ENCODE measurements around the gene GDF7. TPM values are rescaled to one million over a fixed set of nuclear protein-coding genes. Genes with fewer than 3 reads are reported as not detected.

GDF7 gene
- total and polyA plus RNA-seq, 2 of the 4 experiments (the other 2 are of a cell fraction), result under 0.01 to 0.02 TPM

DNA sequence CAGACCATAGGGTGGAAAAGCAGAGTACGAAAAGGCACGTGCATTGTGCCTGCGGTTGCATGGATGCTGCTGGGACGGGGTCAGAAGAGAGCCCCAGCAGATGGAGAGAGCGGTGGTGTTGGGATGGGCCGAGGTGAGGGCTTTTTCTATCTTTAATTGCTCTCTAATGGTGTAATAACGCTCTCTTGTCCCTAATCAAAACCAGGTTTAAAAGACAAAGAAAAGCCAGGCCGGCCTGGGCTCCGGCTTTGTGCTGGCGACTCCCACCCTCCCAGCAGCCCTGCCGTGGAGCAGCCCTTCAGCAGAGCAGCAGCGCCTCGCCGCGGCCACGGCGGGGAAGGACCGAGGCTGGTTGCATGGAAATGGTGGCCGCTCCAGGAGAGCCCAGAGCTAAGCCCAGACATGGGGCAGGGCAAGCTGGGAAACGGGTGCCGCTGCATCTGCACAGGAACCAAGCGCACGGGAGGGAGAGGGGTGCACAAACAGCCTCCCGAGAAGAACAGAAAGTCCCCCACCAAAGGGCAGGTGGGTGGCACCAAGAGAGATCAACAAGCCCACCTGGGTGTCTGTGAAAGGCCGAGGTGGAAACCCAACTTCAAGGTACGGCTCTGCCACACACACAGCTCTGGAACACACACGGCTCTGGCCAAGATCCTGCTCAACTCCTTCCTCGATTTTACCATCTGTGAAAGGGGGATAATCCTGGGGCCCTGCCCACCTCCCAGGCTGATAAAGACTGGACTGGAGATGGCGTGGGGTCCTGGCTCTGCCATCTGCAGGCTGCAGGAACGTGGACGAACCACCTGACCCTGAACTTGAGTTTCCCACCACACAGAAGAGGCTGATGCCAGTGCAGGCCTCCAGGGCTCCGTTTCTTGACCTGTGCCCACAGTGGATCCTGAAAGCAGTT is 31.0 kb upstream of the GDF7 start:
- no peak overlapping the region for H2BK120ac ChIP-seq (ENCODE audit: low read depth, low read length)
- no peaks in the 10 kb centered on the region for H3K9me1 ChIP-seq (ENCODE audit: insufficient read depth, low read length)
- no peak overlapping the region for H3K4me3 ChIP-seq (ENCODE audit: insufficient read depth, low read depth, low read length)
- H4K5ac ChIP-seq (ENCODE audit: low read depth, low read length), result peak overlapping the region; percentile 54; the same call in 1 of the 2 replicates
- no peak overlapping the region for H2BK5ac ChIP-seq (ENCODE audit: low read depth, low read length, poor library complexity, severe bottlenecking)
- 0 out of 2 replicates have a peak overlapping the region, but pooled peaks have one; percentile 15 for H3K14ac ChIP-seq (replicated peaks; ENCODE audit: low read depth, low read length)
- no TSS peak for BruUV-seq (replicated peaks)
- H2AK5ac ChIP-seq (ENCODE audit: low read depth, low read length), result peak overlapping the region; percentile 85
- no peak overlapping the region for H3K56ac ChIP-seq (ENCODE audit: extremely low read depth, insufficient read depth, low read length)
- in situ Hi-C loops (cut with MboI; ENCODE audit: low sequenced_read_pairs) (no loop called here), intact Hi-C loops (cut with micrococcal nuclease) (loop anchor here (1.0 to 5.0 kb wide), 7 partner anchors 17 to 257 kb away; no protein-coding TSS in a partner anchor), dilution Hi-C loops (cut with HindIII; ENCODE audit: low sequenced_read_pairs, unreplicated experiment) (loop anchor here (25.0 kb wide), 1 partner anchor 249 kb away; no protein-coding TSS in a partner anchor)
- no peak overlapping the region for H2BK20ac ChIP-seq (ENCODE audit: low read depth, low read length)
- ChIA-PET POLR2A (ENCODE audit: unreplicated experiment) (interaction anchor here (1.8 kb wide), 1 partner anchor 189 kb away, joined by 10 read pairs; the partner anchor contains the start of gene RHOB), CTCF (interaction anchor here (0.6 to 2.1 kb wide), 11 partner anchors 36 to 252 kb away, joined by 3 to 17 read pairs (median 4); partner anchors contain the start of gene RHOB)
- H4K8ac ChIP-seq (ENCODE audit: low read depth in 2 of 2, low read length in 2 of 2), result 0 out of 4 replicates have a peak overlapping the region, but pooled peaks of 1 of the 2 experiments have one; percentile 6
- peak overlapping the region; percentile 65 for H4K91ac ChIP-seq (ENCODE audit: insufficient read depth, low read depth, low read length)
- peak overlapping the region; percentile 58 for H2AFZ ChIP-seq (replicated peaks; ENCODE audit: low read length, poor library complexity)
- peak overlapping the region; percentile 66 for H2AK9ac ChIP-seq (replicated peaks; ENCODE audit: low read depth, low read length, poor library complexity)
- peak overlapping the region; percentile 19; the same call in 1 of the 2 replicates for H3K4me2 ChIP-seq (ENCODE audit: low read depth, low read length)
- peak overlapping the region; percentile 53 for H3K18ac ChIP-seq (ENCODE audit: low read depth, low read length)
- 0% methylated on average over 9 of the region's 32 CpGs; no CpG with 5 or more reads in 1 of the 2 experiments for WGBS, 2 experiments (ENCODE audit: extremely low coverage in 2 of 2, insufficient read length in 1 of 2)
- H2BK15ac ChIP-seq (ENCODE audit: low read depth, low read length), result no peak overlapping the region
- H3K23ac ChIP-seq (ENCODE audit: low read depth, low read length), result no peak overlapping the region
- DNase-seq (peak; percentile 71), ATAC-seq (ENCODE audit: low read depth) (peak; percentile 99)
- H3K36me3 ChIP-seq (ENCODE audit: control insufficient read depth, insufficient read depth, low read length), result peaks cover 26% of the 10 kb centered on the region; the same call in 1 of the 2 replicates
- peak overlapping the region; percentile 32 for H3K4ac ChIP-seq (ENCODE audit: low read depth, low read length)
- peaks cover 0 to under 1% of the 10 kb centered on the region in 2 experiments; a peak in 1 of 4 replicates for H3K79me1 ChIP-seq (ENCODE audit: low read depth in 1 of 2, low read length in 2 of 2)
- H3K27ac ChIP-seq (ENCODE audit: insufficient read depth, low read length), result peak overlapping the region; percentile 41; the same call in 1 of the 2 replicates
- no peaks in the 10 kb centered on the region for H3K9me3 ChIP-seq (ENCODE audit: control insufficient read depth, insufficient read depth, low read length)
- TF ChIP-seq RAD21 (IDR thresholded peaks at IDR 0.05; ENCODE audit: low read length), result peak; percentile 100
- peak; percentile 76; the same call in 1 of the 2 replicates for TF ChIP-seq MAZ (IDR thresholded peaks at IDR 0.05; ENCODE audit: borderline replicate concordance, low read depth, low read length)
- TF ChIP-seq, protein P1, sequence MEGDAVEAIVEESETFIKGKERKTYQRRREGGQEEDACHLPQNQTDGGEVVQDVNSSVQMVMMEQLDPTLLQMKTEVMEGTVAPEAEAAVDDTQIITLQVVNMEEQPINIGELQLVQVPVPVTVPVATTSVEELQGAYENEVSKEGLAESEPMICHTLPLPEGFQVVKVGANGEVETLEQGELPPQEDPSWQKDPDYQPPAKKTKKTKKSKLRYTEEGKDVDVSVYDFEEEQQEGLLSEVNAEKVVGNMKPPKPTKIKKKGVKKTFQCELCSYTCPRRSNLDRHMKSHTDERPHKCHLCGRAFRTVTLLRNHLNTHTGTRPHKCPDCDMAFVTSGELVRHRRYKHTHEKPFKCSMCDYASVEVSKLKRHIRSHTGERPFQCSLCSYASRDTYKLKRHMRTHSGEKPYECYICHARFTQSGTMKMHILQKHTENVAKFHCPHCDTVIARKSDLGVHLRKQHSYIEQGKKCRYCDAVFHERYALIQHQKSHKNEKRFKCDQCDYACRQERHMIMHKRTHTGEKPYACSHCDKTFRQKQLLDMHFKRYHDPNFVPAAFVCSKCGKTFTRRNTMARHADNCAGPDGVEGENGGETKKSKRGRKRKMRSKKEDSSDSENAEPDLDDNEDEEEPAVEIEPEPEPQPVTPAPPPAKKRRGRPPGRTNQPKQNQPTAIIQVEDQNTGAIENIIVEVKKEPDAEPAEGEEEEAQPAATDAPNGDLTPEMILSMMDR (conservative IDR thresholded peaks at IDR 0.05; ENCODE audit: low read depth, low read length), result peak; percentile 99
- TF ChIP-seq, protein P2, sequence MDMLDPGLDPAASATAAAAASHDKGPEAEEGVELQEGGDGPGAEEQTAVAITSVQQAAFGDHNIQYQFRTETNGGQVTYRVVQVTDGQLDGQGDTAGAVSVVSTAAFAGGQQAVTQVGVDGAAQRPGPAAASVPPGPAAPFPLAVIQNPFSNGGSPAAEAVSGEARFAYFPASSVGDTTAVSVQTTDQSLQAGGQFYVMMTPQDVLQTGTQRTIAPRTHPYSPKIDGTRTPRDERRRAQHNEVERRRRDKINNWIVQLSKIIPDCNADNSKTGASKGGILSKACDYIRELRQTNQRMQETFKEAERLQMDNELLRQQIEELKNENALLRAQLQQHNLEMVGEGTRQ (IDR thresholded peaks at IDR 0.05; ENCODE audit: low read depth, low read length), result no peak
- peak; percentile 69 for TF ChIP-seq POLR2A (IDR thresholded peaks at IDR 0.05; ENCODE audit: low read depth, low read length)
- TF ChIP-seq SMC3 (IDR thresholded peaks at IDR 0.05; ENCODE audit: low read depth, low read length), result peak; percentile 100
- no peaks in the 10 kb centered on the region for H4K20me1 ChIP-seq (ENCODE audit: insufficient read depth, low read length)
- peak overlapping the region; percentile 43; the same call in 1 of the 2 replicates for H3K9ac ChIP-seq (ENCODE audit: low read depth, low read length)
- no peaks in the 10 kb centered on the region for H3K27me3 ChIP-seq (ENCODE audit: control insufficient read depth, insufficient read depth, low read length)
- H3K4me1 ChIP-seq (ENCODE audit: control insufficient read depth, insufficient read depth, low read length), result peaks cover 11% of the 10 kb centered on the region

Measured in IMR-90 (cell line).